HG02852 (cell line): Measurements from ENCODE around the gene SKI.

Source experiments
- ATAC-seq: cut with Tn5 transposase; IDR thresholded peaks from one replicate; pipeline ENCODE4 v1.9.1; 2021; ENCODE audit warnings: mild to moderate bottlenecking, moderate library complexity; ENCODE audit not compliant: unreplicated experiment

SKI gene

GRCh38 chr1:2335721-2336455, 107.8 kb downstream of the SKI start:
- ATAC-seq, result no peak

- ATAC-seq, result no peak
Measured at GRCh38 chr1:2336499-2336898, 108.4 kb downstream of the SKI start.

- ATAC-seq, result no peak
Measured at GRCh38 chr1:2337081-2337480, 109.0 kb downstream of the SKI start.

- no peak for ATAC-seq
Measured at GRCh38 chr1:2337501-2337900, 109.4 kb downstream of the SKI start.

- no peak for ATAC-seq
Measured at GRCh38 chr1:2339206-2340085, 111.3 kb downstream of the SKI start.

GRCh38 chr1:2340086-2340917, 112.2 kb downstream of the SKI start:
- ATAC-seq, result no peak

- ATAC-seq, result no peak
Measured at GRCh38 chr1:2340918-2341254, 112.8 kb downstream of the SKI start.

GRCh38 chr1:2341706-2342383, 113.7 kb downstream of the SKI start:
- no peak for ATAC-seq

- no peak for ATAC-seq
Measured at GRCh38 chr1:2342384-2343022, 114.4 kb downstream of the SKI start.

- ATAC-seq, result no peak
Measured at GRCh38 chr1:2343023-2343935, 115.2 kb downstream of the SKI start.

- ATAC-seq, result no peak
Measured at GRCh38 chr1:2344121-2344681, 116.1 kb downstream of the SKI start.

- no peak for ATAC-seq
Measured at GRCh38 chr1:2344744-2345296, 116.7 kb downstream of the SKI start.

- no peak for ATAC-seq
Measured at GRCh38 chr1:2345297-2346075, 117.4 kb downstream of the SKI start.

- no peak for ATAC-seq
Measured at GRCh38 chr1:2346691-2347408, 118.7 kb downstream of the SKI start.

GRCh38 chr1:2347409-2347785, 119.3 kb downstream of the SKI start:
- ATAC-seq, result no peak

- no peak for ATAC-seq
Measured at GRCh38 chr1:2347896-2348295, 119.8 kb downstream of the SKI start.
